NCI-H2196 treated with DMSO at 0.1 percent for 48 hours (cell line): Measurements from ENCODE around the gene MAP3K7CL.
"Not testable (repeated sequence)": the region's sequence is repeated elsewhere in the genome, so short reads cannot be mapped to it uniquely, and the experiment has no call there.

Experiments used
- DNase-seq: peaks from one replicate; lab custom pipeline; 2025; ENCODE audit not compliant: unreplicated experiment; lab: John Stamatoyannopoulos, UW

MAP3K7CL gene

GRCh38 chr21:29133241-29133640 is 2.8 kb downstream of the MAP3K7CL start:
- DNase-seq = no peak

- DNase-seq = no peak
Observed at GRCh38 chr21:29133796-29134195, 3.4 kb downstream of the MAP3K7CL start.

GRCh38 chr21:29135481-29135880 is 5.0 kb downstream of the MAP3K7CL start:
- no peak for DNase-seq

GRCh38 chr21:29136033-29136432 is 5.6 kb downstream of the MAP3K7CL start:
- no peak for DNase-seq

DNA sequence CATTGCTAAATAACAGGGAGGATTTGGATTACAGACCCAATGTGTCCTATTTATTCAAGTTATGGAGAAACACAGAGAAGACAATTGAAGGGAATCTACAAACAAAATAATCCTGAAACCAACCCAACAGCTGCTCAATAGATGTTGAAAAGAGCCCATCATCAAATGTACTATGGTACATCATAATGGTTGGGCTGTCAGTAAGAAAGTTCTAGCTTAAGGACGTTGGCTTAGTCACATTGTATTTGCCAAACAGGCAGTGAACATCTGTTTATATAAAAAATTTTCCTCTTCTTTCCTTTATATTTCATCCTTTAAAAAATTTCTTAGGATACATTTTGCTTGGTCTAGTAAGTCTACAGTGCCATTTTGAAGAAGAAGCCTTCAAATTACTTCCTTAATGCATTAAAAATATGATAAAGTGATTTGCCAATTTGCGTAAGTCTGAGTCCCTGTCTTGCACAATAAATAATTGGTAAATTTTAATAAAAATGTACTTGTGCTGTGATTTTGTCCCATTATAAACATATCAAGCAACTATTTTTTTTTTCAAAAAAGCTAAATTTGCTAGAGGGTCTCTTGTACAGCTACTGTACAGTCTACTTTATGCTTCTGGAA is 14.4 kb downstream of the MAP3K7CL start:
- DNase-seq = no peak

DNA sequence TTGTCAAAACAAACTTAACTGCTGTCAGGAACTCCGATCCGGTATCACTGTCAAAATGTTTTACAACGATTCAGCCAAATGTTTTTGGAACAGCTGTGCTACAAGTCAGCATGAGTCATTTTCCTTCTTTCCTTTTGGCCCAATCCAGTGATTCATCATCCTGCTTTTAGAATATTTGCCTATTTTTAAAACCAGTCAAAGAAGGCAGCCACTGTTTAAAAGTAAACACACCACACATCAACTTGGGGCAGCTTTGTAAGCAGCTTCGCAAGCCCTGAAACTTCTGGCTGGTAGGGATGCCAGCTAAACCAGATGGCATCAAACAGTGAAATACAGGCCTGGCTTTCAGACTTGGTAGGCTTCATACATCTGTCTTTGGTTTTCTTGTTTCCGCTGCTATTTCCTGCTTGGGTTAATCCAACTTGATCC is 14.9 kb downstream of the MAP3K7CL start:
- no peak for DNase-seq

- no peak for DNase-seq
Observed at GRCh38 chr21:29145852-29146453, 15.5 kb downstream of the MAP3K7CL start.

DNA sequence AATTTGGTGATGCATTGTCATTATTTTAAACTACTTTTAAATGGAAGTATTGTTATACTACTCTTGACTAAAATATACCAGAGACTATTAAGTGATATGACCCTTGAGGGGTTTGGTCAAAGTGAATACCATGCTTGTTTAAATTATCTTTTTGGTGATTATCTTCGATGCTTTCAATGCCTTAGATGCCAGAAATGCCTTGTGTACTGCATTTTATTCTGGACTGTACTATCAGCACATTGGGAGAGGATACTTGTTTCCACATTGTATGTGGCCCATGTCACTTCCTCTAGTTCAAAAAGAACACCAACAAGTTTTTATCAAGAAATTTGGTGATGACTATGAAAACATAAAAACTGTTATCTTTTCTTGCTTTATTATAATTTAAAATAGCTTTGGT is 16.3 kb downstream of the MAP3K7CL start:
- no peak for DNase-seq

GRCh38 chr21:29148530-29148929 is 18.1 kb downstream of the MAP3K7CL start:
- DNase-seq = no peak

- DNase-seq = no peak
Observed at GRCh38 chr21:29149808-29150425, 19.5 kb downstream of the MAP3K7CL start.

DNA sequence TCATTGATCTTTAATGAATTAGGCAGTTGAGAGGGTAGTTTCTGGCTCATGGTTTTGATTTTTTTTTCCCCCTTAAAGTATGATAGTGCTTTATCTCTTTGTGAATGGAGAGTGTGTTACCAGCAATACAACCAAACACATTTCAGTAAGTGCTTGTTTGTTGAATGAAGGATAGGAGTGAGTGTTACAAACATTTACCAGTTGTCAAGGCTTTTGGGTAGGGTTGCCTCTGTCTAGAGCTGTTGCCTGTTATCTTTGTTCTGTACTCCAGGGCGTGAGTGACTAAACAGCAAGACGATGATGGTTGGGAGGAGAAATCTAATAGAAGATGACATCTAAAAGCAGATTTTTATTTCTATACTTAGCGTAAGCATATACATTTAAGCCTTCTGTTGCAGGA is 21.5 kb downstream of the MAP3K7CL start:
- DNase-seq = no peak

DNA sequence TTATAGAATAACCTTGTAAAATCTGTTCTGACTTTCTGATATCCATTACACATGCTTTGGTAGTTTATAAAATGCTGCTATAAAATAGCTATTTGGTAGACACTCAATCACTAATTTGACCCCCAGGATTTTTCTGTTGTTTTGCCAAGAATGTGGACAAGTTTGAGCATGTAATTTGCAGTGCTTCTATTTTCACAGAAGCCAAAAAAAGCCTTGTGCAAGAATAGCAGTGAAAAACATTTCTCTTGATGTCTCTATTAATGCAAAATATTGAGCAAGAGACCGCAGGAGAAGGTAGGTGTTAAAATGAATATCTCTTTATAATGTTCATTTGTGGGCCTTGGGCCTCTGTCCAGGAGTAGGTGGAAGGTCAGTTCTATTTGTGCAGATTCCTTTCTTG is 22.5 kb downstream of the MAP3K7CL start:
- no peak for DNase-seq

- DNase-seq = no peak
Observed at GRCh38 chr21:29154270-29154669, 23.8 kb downstream of the MAP3K7CL start.

GRCh38 chr21:29155118-29155932 is 24.9 kb downstream of the MAP3K7CL start:
- DNase-seq = no peak

GRCh38 chr21:29155933-29156260 is 25.5 kb downstream of the MAP3K7CL start:
- DNase-seq = no peak

DNA sequence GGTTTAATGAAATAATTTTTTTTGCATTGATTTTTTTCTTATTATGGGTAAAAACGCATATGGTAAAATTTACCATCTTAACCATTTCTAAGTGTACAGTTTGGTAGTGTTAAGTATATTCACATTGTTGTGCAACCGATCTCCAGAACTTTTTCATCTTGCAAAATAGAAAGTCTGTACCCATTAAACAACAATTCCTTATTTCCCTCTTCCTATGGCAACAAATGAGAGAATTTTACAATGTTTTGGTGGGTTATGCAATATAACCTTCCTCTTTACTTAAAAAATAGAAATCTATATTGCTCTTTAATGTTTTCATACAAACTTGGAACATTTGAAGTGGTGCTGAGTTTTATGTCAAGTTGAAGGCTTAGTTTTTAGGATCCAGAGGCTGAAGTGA is 26.6 kb downstream of the MAP3K7CL start:
- DNase-seq = no peak

- no peak for DNase-seq
Observed at GRCh38 chr21:29159842-29160241, 29.4 kb downstream of the MAP3K7CL start.

GRCh38 chr21:29162825-29163224 is 32.4 kb downstream of the MAP3K7CL start:
- not testable (repeated sequence) for DNase-seq

DNA sequence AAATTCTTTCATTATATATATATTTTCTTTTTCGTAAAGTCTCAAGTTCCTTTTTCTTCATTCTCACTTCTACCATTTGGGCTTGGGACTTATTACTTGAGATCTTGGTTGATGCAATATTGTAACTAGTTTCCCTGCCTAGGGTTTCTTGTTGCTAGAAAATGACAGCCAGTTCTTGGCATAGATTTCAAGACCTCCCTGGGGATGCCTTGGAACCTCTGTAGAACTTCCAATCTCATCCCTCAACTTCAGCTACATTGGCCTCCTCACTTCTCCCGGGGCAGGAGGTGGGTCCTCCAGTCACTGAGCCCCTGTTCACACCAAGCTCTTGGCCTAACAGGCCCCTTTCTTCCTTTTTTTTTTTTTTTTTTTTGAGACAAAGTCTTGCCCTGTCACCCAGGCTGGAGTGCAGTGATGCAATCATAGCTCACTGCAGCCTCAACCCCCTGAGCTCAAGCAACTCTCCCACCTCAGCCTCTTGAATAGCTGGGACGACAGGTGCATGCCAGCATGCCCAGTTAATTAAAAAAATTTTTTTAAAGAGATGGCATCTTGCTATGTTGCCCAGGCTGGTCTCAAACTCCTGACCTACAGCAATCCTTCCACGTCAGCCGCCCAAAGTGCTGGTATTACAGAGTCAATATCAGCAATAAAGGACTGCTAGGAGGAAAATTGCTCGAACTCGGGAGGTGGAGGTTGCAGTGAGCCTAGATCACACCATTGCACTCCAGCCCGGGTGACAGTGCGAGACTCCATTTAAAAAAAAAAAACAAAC is 33.1 kb downstream of the MAP3K7CL start:
- DNase-seq = no peak

DNA sequence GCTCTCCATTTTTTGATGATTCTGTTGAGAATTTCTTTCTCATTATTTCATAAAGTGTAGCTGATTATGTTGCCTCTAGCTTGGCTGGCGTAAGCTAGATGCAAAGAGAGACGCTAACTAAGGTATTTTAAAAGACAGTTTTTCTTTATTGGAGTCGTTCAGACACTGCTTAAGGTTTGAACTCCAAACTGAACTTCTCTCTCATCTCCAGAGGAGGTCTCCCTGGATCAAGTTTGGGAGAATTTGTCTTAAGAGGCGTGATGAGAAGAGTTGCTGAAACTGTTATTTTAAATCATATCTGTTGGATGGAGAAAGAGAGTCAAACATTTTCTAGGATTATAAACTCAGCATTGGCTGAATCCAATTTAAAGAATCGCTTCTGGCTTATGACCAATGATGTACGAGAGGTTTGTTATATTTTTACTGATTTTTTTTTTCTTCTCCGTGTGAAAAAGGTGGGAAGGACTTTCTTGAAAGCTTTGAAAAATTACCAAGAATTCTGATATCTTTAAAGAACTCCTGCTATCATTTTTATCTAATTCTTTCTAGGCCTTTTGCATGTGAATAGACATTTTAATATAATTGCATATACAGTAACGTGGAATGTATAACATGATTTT is 34.0 kb downstream of the MAP3K7CL start:
- peak; percentile 14 for DNase-seq

- no peak for DNase-seq
Observed at GRCh38 chr21:29166323-29166722, 35.9 kb downstream of the MAP3K7CL start.
